K562 (cell line): ENCODE measurements around the gene RBBP5. TPM values are rescaled to one million over a fixed set of nuclear protein-coding genes. Genes with fewer than 3 reads are reported as not detected.
A peak's percentile ranks its signal among the peaks of the same experiment; 100 is the strongest.

Source experiments
- ATAC-seq: fragments of 200-7000 bp; cut with Tn5 transposase; 3 replicates; pipeline ENCODE4 v1.9.1; 2020; ENCODE audit warnings: moderate library complexity
- BruUV-seq: library from RNA; stranded (reverse); fragments of 400-500 nt; replicated peaks from 2 replicates; lab custom pipeline; 2021; lab: Mats Ljungman, UMichigan
- CTCF ChIA-PET: fragments of 300-600 bp; formaldehyde crosslinking; extraction: SDS; loops from one replicate; lab custom pipeline; 2021; ENCODE audit warnings: low intra/inter-chr PET ratio; lab: Yijun Ruan, JAX
- POLR2A ChIA-PET: fragments of 300-600, 350-650 bp; sonication (Branson Sonifier 250); formaldehyde crosslinking; extraction: SDS; loops from one replicate; lab custom pipeline; 2021; ENCODE audit warnings: antibody characterized with exemption, inconsistent platforms; lab: Yijun Ruan, JAX
- DNase-seq, 4 experiments: peaks; one replicate each; pipeline versions ENCODE4 v3.0.0 to v3.0.0-alpha.2; 2011 to 2018; ENCODE audit warnings: low spot score in 3 of 4, mixed read lengths in 3 of 4; ENCODE audit errors: extremely low read depth in 1 of 4
- FAIRE-seq: peaks from 2 replicates; lab custom pipeline; 2011; peaks lifted over from hg19 to GRCh38; lab: Jason Lieb, UNC
- H2AFZ ChIP-seq: 2 replicates; pipeline ENCODE4 v1.6.0; 2011; ENCODE audit warnings: low read depth, low read length, control low read depth, inconsistent platforms
- H3K27ac ChIP-seq: fragments of 200-600 bp; 3 replicates; pipeline ENCODE4 v1.8.0; 2011; ENCODE audit warnings: low read depth, mild to moderate bottlenecking, control low read depth, inconsistent platforms, low read length, moderate library complexity, mixed read lengths; ENCODE audit errors: extremely low read depth
- H3K27me3 ChIP-seq, 2 experiments: fragments of 300-600 bp in 1 of 2; 2 replicates in 1 of 2; 3 replicates in 1 of 2; pipeline versions ENCODE4 v1.6.0 to v1.8.0; 2011; ENCODE audit warnings: inconsistent platforms in 2 of 2, low read length in 2 of 2, mild to moderate bottlenecking in 1 of 2, mixed read lengths in 1 of 2, moderate library complexity in 1 of 2; ENCODE audit not compliant: control insufficient read depth in 2 of 2, insufficient read depth in 2 of 2
- H3K36me3 ChIP-seq: fragments of 300-600 bp; 3 replicates; pipeline ENCODE4 v1.8.0; 2011; ENCODE audit warnings: mild to moderate bottlenecking, low read length, inconsistent platforms; ENCODE audit not compliant: control insufficient read depth, insufficient read depth
- H3K4me1 ChIP-seq, 2 experiments: fragments of 200-600 bp in 1 of 2; replicated peaks in 1 of 2; 2 replicates in 1 of 2; 3 replicates in 1 of 2; pipeline versions ENCODE4 v1.5.1 to v1.8.0; 2011; ENCODE audit warnings: inconsistent platforms in 2 of 2, low read length in 2 of 2, mild to moderate bottlenecking in 1 of 2, mixed read lengths in 1 of 2, moderate library complexity in 1 of 2; ENCODE audit not compliant: control insufficient read depth in 2 of 2, insufficient read depth in 2 of 2
- H3K4me2 ChIP-seq: 2 replicates; pipeline ENCODE4 v1.6.1; 2011; ENCODE audit warnings: low read length, control low read depth, inconsistent platforms, mixed read lengths; ENCODE audit not compliant: insufficient read depth
- H3K4me3 ChIP-seq: fragments of 200-600 bp; sonication (generic), shearing (Covaris generic); 2 replicates; pipeline ENCODE4 v1.5.1; 2016; ENCODE audit warnings: control low read depth, inconsistent platforms
- H3K79me2 ChIP-seq: fragments of 200-600 bp; 3 replicates; pipeline ENCODE4 v1.8.0; 2011; ENCODE audit warnings: low read length, inconsistent platforms; ENCODE audit not compliant: control insufficient read depth, insufficient read depth
- H3K9ac ChIP-seq, 2 experiments: 2 replicates each; pipeline versions ENCODE4 v1.6.0 to v1.6.1; 2011; ENCODE audit warnings: low read depth in 2 of 2, low read length in 2 of 2, control low read depth in 1 of 2, inconsistent platforms in 1 of 2, mild to moderate bottlenecking in 1 of 2, mixed read lengths in 1 of 2; ENCODE audit not compliant: insufficient read depth in 1 of 2
- H3K9me1 ChIP-seq: one replicate; pipeline ENCODE4 v1.6.0; 2011; ENCODE audit warnings: inconsistent platforms, mild to moderate bottlenecking, low read length, moderate library complexity; ENCODE audit not compliant: control insufficient read depth, insufficient read depth
- H3K9me3 ChIP-seq: replicated peaks from 2 replicates; pipeline ENCODE4 v1.5.1; 2011; ENCODE audit warnings: low read depth, low read length, inconsistent platforms; ENCODE audit not compliant: control insufficient read depth, insufficient read depth
- H4K20me1 ChIP-seq: replicated peaks from 2 replicates; pipeline ENCODE4 v1.6.1; 2011; ENCODE audit warnings: low read length, inconsistent platforms, mixed read lengths; ENCODE audit not compliant: control insufficient read depth, insufficient read depth
- GMEB1 ChIP-seq: fragments of 250-450 bp; sonication (Bioruptor Pico); IDR thresholded peaks from 2 replicates; pipeline ENCODE4 v1.4.0; 2020; ENCODE audit warnings: mild to moderate bottlenecking
- REST ChIP-seq, 2 experiments: fragments of 450-650 bp; formaldehyde crosslinking in 1 of 2; IDR thresholded peaks; 2 replicates each; pipeline versions ENCODE4 v1.4.0 to v1.6.1; 2014 to 2020; ENCODE audit warnings: mild to moderate bottlenecking in 2 of 2, borderline replicate concordance in 1 of 2, low read depth in 1 of 2
- ZNF408 ChIP-seq: fragments of 250-450 bp; sonication (Bioruptor Pico); IDR thresholded peaks from 2 replicates; pipeline ENCODE4 v1.4.0; 2020; ENCODE audit warnings: low read depth, mild to moderate bottlenecking, moderate library complexity
- WGBS: fragments of 100-300 bp; shearing (Covaris generic); methylation state at CpG from one replicate; pipeline ENCODE4 v1.1.6; 2016; ENCODE audit warnings: low coverage, mixed read lengths; ENCODE audit not compliant: insufficient coverage; ENCODE audit errors: missing lambda C conversion rate; 5-methylcytosine and 5-hydroxymethylcytosine counted together
- in situ Hi-C: fragments of 300-500 bp; cut with MboI; formaldehyde crosslinking; loops from 4 replicates; pipeline ENCODE4 v1.15.0; 2018; ENCODE audit warnings: inconsistent platforms, mixed read lengths
- intact Hi-C: fragments of 100-400 bp; cut with micrococcal nuclease; formaldehyde crosslinking; loops from 2 replicates; pipeline ENCODE4 v1.14.2; 2022
- polyA plus RNA-seq, 8 experiments: library from polyadenylated mRNA; depleted of rRNA in 4 of 8; stranded (reverse) in 5 of 8; unstranded in 3 of 8; fragments of >200 nt; fragmentation: Nextera tagmentation in 2 of 8; fragmentation: Illumina TruSeq in 1 of 8; extraction: Ambion mirVana in 2 of 8; extraction: Trizol in 1 of 8; gene quantifications; 2 replicates each; pipeline versions ENCODE4 v1.2.1 to v1.2.3, GENCODE V29; 2011 to 2014; ENCODE audit warnings: inconsistent platforms in 1 of 8, missing spikeins in 1 of 8
- total RNA-seq, 7 experiments: library from RNA; depleted of rRNA in 6 of 7; stranded (reverse); fragments of >200 nt in 6 of 7; fragmentation: Illumina TruSeq in 2 of 7; extraction: Trizol in 2 of 7; gene quantifications; 2 replicates each; pipeline versions ENCODE4 v1.2.1 to v1.2.3, GENCODE V29; 2011 to 2021; ENCODE audit warnings: low replicate concordance in 1 of 7

Gene RBBP5
- total and polyA plus RNA-seq, 9 of the 15 experiments (the other 6 are each of a cell fraction or from before 2014, with no cell fraction given), result 17.2 to 37.4 (median 28.4) TPM

GRCh38 chr1:205056188-205056611, 65.6 kb downstream of the RBBP5 start (continued):
- TF ChIP-seq ZNF408 (CRISPR knock-in tag), result no peak
- TF ChIP-seq, all 486 proteins: peak for 0

- no TSS peak for BruUV-seq
- intact Hi-C loops, result no loop called here
- H3K9me3 ChIP-seq, result no peaks in the 10 kb centered on the region
- DNase-seq, result no peak
- H3K4me1 ChIP-seq, result no peaks in the 10 kb centered on the region
- H3K79me2 ChIP-seq, result no peaks in the 10 kb centered on the region
- POLR2A ChIA-PET, result interaction anchor here (0.6 to 1.0 kb wide), 4 partner anchors 22 to 757 kb away, joined by 3 to 5 read pairs (median 3); partner anchors contain the start of gene RBBP5
- peaks cover 22% of the 10 kb centered on the region for H4K20me1 ChIP-seq
- CTCF ChIA-PET, result no interaction called here
- peak; percentile 71 for TF ChIP-seq REST (IDR thresholded peaks at IDR 0.05; ENCODE audit: borderline replicate concordance)
- 0 out of 2 replicates have a peak, but pooled peaks have one; percentile 21 for TF ChIP-seq REST (CRISPR knock-in tag; IDR thresholded peaks at IDR 0.05; ENCODE audit: low read depth)
- TF ChIP-seq GMEB1, result no peak
- TF ChIP-seq, all 486 proteins: peak for 1
- ATAC-seq (no peak), FAIRE-seq (no peak)
- Histone ChIP-seq H3K27ac (no peak overlapping the region), H3K27me3 (peaks cover 62 to 95% of the 10 kb centered on the region in 2 experiments), H3K4me3 (no peak overlapping the region), H3K4me2 (no peak overlapping the region), H3K9me1 (no peaks in the 10 kb centered on the region), H3K9ac (no peak overlapping the region), H3K36me3 (no peaks in the 10 kb centered on the region), H2AFZ (no peak overlapping the region)
- in situ Hi-C loops, result no loop called here
- WGBS, result 0% methylated on average over 7 of the region's 7 CpGs
Measured at GRCh38 chr1:205054013-205054412, 67.8 kb downstream of the RBBP5 start.
